B cell (primary cell): ENCODE results near the gene TOP3B. TPM values are rescaled to one million over a fixed set of nuclear protein-coding genes. Genes with fewer than 3 reads are reported as not detected.

ENCODE experiments used
- ATAC-seq: fragments of 200-7000 bp; cut with Tn5 transposase; one replicate; pipeline ENCODE4 v1.10.0; 2021; ENCODE audit warnings: low read depth, mild to moderate bottlenecking, moderate number of reproducible peaks, moderate library complexity
- CTCF ChIA-PET: fragments of 350-600 bp; sonication (Branson Sonifier 250); formaldehyde crosslinking; loops from one replicate; lab custom pipeline; 2021; ENCODE audit warnings: antibody characterized with exemption, inconsistent platforms; lab: Charles Lee
- POLR2A ChIA-PET: fragments of 350-600 bp; sonication (Branson Sonifier 250); formaldehyde crosslinking; loops from one replicate; lab custom pipeline; 2021; ENCODE audit warnings: antibody characterized with exemption; lab: Charles Lee
- DNase-seq: peaks from one replicate; pipeline ENCODE4 v3.0.0; 2013
- H2AFZ ChIP-seq: 2 replicates; pipeline ENCODE4 v1.6.1; 2012; ENCODE audit warnings: mild to moderate bottlenecking, low read depth, low read length; ENCODE audit not compliant: insufficient read depth, poor library complexity, severe bottlenecking
- H3K27ac ChIP-seq, 2 donors: 1 replicate in 1 of 2; 2 replicates in 1 of 2; pipeline ENCODE4 v1.5.1; 2012 to 2013; ENCODE audit warnings: low read length in 2 of 2, mild to moderate bottlenecking in 2 of 2, moderate library complexity in 1 of 2
- H3K27me3 ChIP-seq, 4 experiments: fragments of 200-600 bp in 1 of 4; sonication (generic) in 1 of 4; replicated peaks in 1 of 4; 1 replicate in 2 of 4; 2 replicates in 2 of 4; pipeline versions ENCODE4 v1.6.1 to v1.7.0; 2013 to 2016; ENCODE audit warnings: low read length in 3 of 4, mild to moderate bottlenecking in 2 of 4, mixed read lengths in 1 of 4, moderate library complexity in 1 of 4; ENCODE audit not compliant: insufficient read depth in 4 of 4, control insufficient read depth in 3 of 4; ENCODE audit errors: control extremely low read depth in 1 of 4
- H3K36me3 ChIP-seq, 2 experiments: replicated peaks in 1 of 2; 1 replicate in 1 of 2; 2 replicates in 1 of 2; pipeline versions ENCODE4 v1.6.1 to v1.7.1; 2013; ENCODE audit warnings: low read length in 1 of 2; ENCODE audit not compliant: insufficient read depth in 2 of 2, control insufficient read depth in 1 of 2; ENCODE audit errors: control extremely low read depth in 1 of 2, extremely low read depth in 1 of 2
- H3K4me1 ChIP-seq, 2 donors: fragments of 200-600 bp in 1 of 2; sonication (generic) in 1 of 2; 1 replicate in 1 of 2; 2 replicates in 1 of 2; pipeline versions ENCODE4 v1.5.1 to v1.6.1; 2013 to 2017; ENCODE audit warnings: low read length in 2 of 2; ENCODE audit not compliant: control insufficient read depth in 2 of 2, insufficient read depth in 2 of 2
- H3K4me2 ChIP-seq: replicated peaks from 2 replicates; pipeline ENCODE3; 2012; ENCODE audit warnings: mild to moderate bottlenecking, low read depth, low read length; ENCODE audit not compliant: poor library complexity, severe bottlenecking
- H3K4me3 ChIP-seq, 5 experiments: fragments of 200-600 bp in 1 of 5; sonication (generic) in 1 of 5; 1 replicate in 3 of 5; 2 replicates in 2 of 5; pipeline versions ENCODE4 v1.5.1 to v1.7.0; 2011 to 2016; ENCODE audit warnings: low read length in 4 of 5, mild to moderate bottlenecking in 4 of 5, low read depth in 2 of 5, control low read depth in 1 of 5, moderate library complexity in 1 of 5; ENCODE audit not compliant: insufficient read depth in 1 of 5; ENCODE audit errors: control extremely low read depth in 1 of 5, extremely low read depth in 1 of 5
- H3K79me2 ChIP-seq: fragments of 200-600 bp; sonication (generic); one replicate; pipeline ENCODE4 v1.6.0; 2016; ENCODE audit warnings: low read length; ENCODE audit not compliant: control insufficient read depth, insufficient read depth
- H3K9ac ChIP-seq: fragments of 200-600 bp; sonication (generic); 2 replicates; pipeline ENCODE4 v1.6.1; 2017; ENCODE audit warnings: mild to moderate bottlenecking, low read length, moderate library complexity
- H3K9me3 ChIP-seq, 3 donors: one replicate each; pipeline versions ENCODE4 v1.6.1 to v1.7.1; 2013; ENCODE audit warnings: low read length in 2 of 3; ENCODE audit not compliant: control insufficient read depth in 2 of 3, insufficient read depth in 1 of 3; ENCODE audit errors: control extremely low read depth in 1 of 3
- H4K20me1 ChIP-seq: 2 replicates; pipeline ENCODE4 v1.6.0; 2012; ENCODE audit warnings: mild to moderate bottlenecking, low read length; ENCODE audit not compliant: insufficient read depth, control insufficient read depth, poor library complexity, severe bottlenecking
- H3K27ac Mint-ChIP-seq: one replicate; pipeline ENCODE4 v1.8.0; 2021; ENCODE audit warnings: mixed read lengths
- H3K27me3 Mint-ChIP-seq: one replicate; pipeline ENCODE4 v1.8.0; 2021; ENCODE audit warnings: mixed read lengths
- H3K4me1 Mint-ChIP-seq: one replicate; pipeline ENCODE4 v1.8.0; 2021; ENCODE audit warnings: mixed read lengths
- H3K4me3 Mint-ChIP-seq: one replicate; pipeline ENCODE4 v1.8.0; 2021; ENCODE audit warnings: mixed read lengths
- H3K9me3 Mint-ChIP-seq: one replicate; pipeline ENCODE4 v1.8.0; 2022; ENCODE audit warnings: mixed read lengths; ENCODE audit not compliant: insufficient read depth
- CTCF ChIP-seq: fragments of 200-600 bp; IDR thresholded peaks from one replicate; pipeline ENCODE4 v1.8.0; 2022; ENCODE audit warnings: antibody characterized with exemption, mild to moderate bottlenecking
- EZH2 ChIP-seq: IDR thresholded peaks from 2 replicates; pipeline ENCODE4 v1.6.1; 2012; ENCODE audit warnings: borderline replicate concordance, low read depth, mild to moderate bottlenecking, moderate library complexity, low read length; ENCODE audit not compliant: insufficient read depth, poor library complexity, severe bottlenecking
- WGBS: methylation state at CpG from one replicate; pipeline ENCODE4 v1.1.5; 2013; ENCODE audit warnings: missing lambda C conversion rate; ENCODE audit not compliant: insufficient coverage; 5-methylcytosine and 5-hydroxymethylcytosine counted together
- intact Hi-C: fragments of 100-400 bp; cut with micrococcal nuclease; formaldehyde crosslinking; loops from one replicate; pipeline ENCODE4 v1.10.0; 2022
- polyA plus RNA-seq: library from polyadenylated mRNA; depleted of rRNA; stranded (reverse); fragments of >200 nt; gene quantifications from 2 replicates; pipeline ENCODE4 v1.2.3, GENCODE V29; 2012
- total RNA-seq, 2 donors: library from RNA; stranded (reverse); fragments of 120-200 nt in 1 of 2; gene quantifications; 1 replicate in 1 of 2; 2 replicates in 1 of 2; pipeline versions ENCODE4 v1.2.3 to v1.2.4, GENCODE V29; 2013 to 2022

Gene TOP3B
- total and polyA plus RNA-seq, 2 donors (not counting 1 experiment from before 2014, with no cell fraction given), result 77.1 to 105 TPM

GRCh38 chr22:21921184-21921721 is 61.3 kb downstream of the TOP3B start:
- no peak overlapping the region for H3K9ac ChIP-seq
- Mint-ChIP-seq H3K27me3 (no peaks in the 10 kb centered on the region), H3K4me3 (no peak overlapping the region), H3K27ac (no peak overlapping the region), H3K9me3 (no peaks in the 10 kb centered on the region), H3K4me1 (no peaks in the 10 kb centered on the region)
- intact Hi-C loops, result no loop called here
- ATAC-seq (no peak), DNase-seq (no peak)
- H3K4me1 ChIP-seq, result no peaks in the 10 kb centered on the region
- no peak overlapping the region for H3K4me3 ChIP-seq
- TF ChIP-seq CTCF, result no peak
- no peak for TF ChIP-seq EZH2
- no peak overlapping the region for H3K27ac ChIP-seq
- H4K20me1 ChIP-seq, result no peaks in the 10 kb centered on the region
- no peaks in the 10 kb centered on the region for H3K9me3 ChIP-seq
- ChIA-PET CTCF (no interaction called here), POLR2A (no interaction called here)
- no peak overlapping the region for H3K4me2 ChIP-seq
- 94% methylated on average over 13 of the region's 13 CpGs for WGBS
- no peaks in the 10 kb centered on the region for H3K79me2 ChIP-seq
- H2AFZ ChIP-seq, result no peak overlapping the region
- H3K27me3 ChIP-seq, result no peaks in the 10 kb centered on the region
- no peaks in the 10 kb centered on the region for H3K36me3 ChIP-seq

- H3K27me3 ChIP-seq, result no peaks in the 10 kb centered on the region
- no peaks in the 10 kb centered on the region for H3K27me3 Mint-ChIP-seq
- no peak overlapping the region for H3K4me3 ChIP-seq
- ATAC-seq, result no peak
- H3K4me1 Mint-ChIP-seq, result no peaks in the 10 kb centered on the region
- no peak for TF ChIP-seq EZH2
- no peak for TF ChIP-seq CTCF
- H4K20me1 ChIP-seq, result no peaks in the 10 kb centered on the region
- ChIA-PET CTCF (no interaction called here), POLR2A (no interaction called here)
- no peaks in the 10 kb centered on the region for H3K36me3 ChIP-seq
- WGBS, result 95% methylated on average over 15 of the region's 16 CpGs
- no peaks in the 10 kb centered on the region for H3K79me2 ChIP-seq
- no peak overlapping the region for H3K4me3 Mint-ChIP-seq
- H3K9me3 Mint-ChIP-seq, result no peaks in the 10 kb centered on the region
- no peak overlapping the region for H3K27ac ChIP-seq
- no peaks in the 10 kb centered on the region for H3K4me1 ChIP-seq
- no peaks in the 10 kb centered on the region for H3K9me3 ChIP-seq
- no peak overlapping the region for H3K9ac ChIP-seq
- no peak overlapping the region for H3K27ac Mint-ChIP-seq
- intact Hi-C loops, result no loop called here
- no peak overlapping the region for H3K4me2 ChIP-seq
- no peak for DNase-seq
- no peak overlapping the region for H2AFZ ChIP-seq
These were observed 62.0 kb downstream of the TOP3B start for GRCh38 chr22:21920341-21921183.
